DND-41 (cell line): ENCODE results near the gene IDUA.
"Not testable (repeated sequence)": the region's sequence is repeated elsewhere in the genome, so short reads cannot be mapped to it uniquely, and the experiment has no call there.

Experiments
- CTCF ChIP-seq: IDR thresholded peaks from 2 replicates; pipeline ENCODE4 v1.5.1; 2012; ENCODE audit warnings: borderline replicate concordance, low read length, moderate library complexity, mild to moderate bottlenecking; ENCODE audit not compliant: poor library complexity, severe bottlenecking; ENCODE audit errors: extremely low read depth
- EZH2 ChIP-seq: IDR thresholded peaks from 3 replicates; pipeline ENCODE4 v1.6.1; 2012; ENCODE audit warnings: borderline replicate concordance, low read depth, mild to moderate bottlenecking, moderate library complexity, low read length, inconsistent platforms; ENCODE audit not compliant: severe bottlenecking

GRCh38 chr4:976016-976415 lies 10.8 kb upstream of the IDUA start:
- not testable (repeated sequence) for TF ChIP-seq CTCF, EZH2
